ENCODE measurements around the gene CKS2. TPM values are rescaled to one million over a fixed set of nuclear protein-coding genes. Genes with fewer than 3 reads are reported as not detected.
A peak's percentile ranks its signal among the peaks of the same experiment; 100 is the strongest.

The CKS2 gene
- total and polyA plus RNA-seq, 4 experiments from 2014 or later, result 6.5 to 35.4 (median 16.4) TPM

DNA sequence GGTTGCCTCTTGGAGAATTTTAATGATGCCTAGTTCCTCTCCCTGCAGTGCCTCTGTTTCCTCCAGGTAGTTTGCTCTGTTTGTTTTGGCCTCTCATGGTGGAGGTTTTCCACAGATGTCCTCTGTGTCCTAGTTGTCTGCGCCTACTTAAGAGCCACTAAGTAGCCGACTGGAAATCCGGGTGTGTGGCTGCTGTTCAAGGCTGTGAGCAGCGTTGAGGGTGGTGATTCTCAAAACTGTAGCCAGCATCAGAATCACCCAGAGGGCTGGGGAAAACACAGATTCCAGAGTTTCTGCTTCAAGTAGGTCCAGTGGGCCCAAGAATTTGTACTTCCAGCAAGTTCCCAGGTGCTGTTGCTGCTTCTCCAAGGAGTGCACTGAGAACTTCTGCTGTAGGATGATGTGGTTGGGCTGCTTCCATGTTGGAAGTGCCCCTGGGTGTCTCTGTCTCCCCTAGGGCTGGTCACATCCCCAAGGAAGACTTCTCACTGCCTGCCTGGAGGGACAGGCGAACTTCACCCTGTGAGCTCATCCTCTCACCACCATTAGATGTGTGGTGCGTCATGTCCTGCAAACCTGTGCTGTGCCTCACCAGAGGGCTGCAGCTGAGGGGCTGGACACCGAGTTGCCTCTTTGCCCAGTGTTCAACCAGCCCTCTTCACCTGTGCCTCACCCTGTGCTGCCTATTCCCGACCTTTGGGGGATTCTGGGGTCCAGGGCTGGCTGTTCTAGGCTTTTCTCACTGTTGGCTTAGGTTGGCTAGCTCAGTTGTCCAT is 42.1 kb downstream of the CKS2 start:
- peaks cover 88% of the 10 kb centered on the region for H3K36me3 ChIP-seq (ENCODE audit: insufficient read depth, low read length)
- POLR2A ChIA-PET (ENCODE audit: partially characterized antibody), result interaction anchor here (0.6 to 1.5 kb wide), 2 partner anchors 10 to 112 kb away, joined by 3 read pairs; no protein-coding TSS in a partner anchor

DNA sequence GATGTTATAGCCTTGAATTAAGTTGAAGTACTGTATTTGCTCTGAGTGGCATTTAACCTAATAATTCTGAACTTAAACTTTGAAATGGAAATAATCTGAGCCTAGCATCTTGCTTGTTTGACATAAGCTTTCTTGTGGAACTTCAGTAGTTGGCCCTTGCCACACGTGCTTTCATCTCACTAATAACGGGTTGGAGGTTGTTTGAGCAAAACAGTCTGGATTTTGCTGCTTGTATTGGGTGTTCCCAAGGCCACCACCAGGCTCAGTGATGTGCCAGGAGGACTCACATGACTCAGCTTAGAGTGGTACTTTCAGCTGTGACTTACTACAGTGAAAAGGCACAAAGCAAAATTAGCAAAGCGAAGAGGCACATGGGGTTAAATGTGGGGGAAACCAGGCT is 43.0 kb downstream of the CKS2 start:
- Mint-ChIP-seq H3K4me1 (peaks cover 19 to 35% (median 28%) of the 10 kb centered on the region in 4 donors), H3K36me3 (peaks cover 71 to 97% of the 10 kb centered on the region in 2 donors), H3K27ac (peak overlapping the region in 5 of 7 donors; percentile 29 to 95 (median 60)), H3K27me3 (no peaks in the 10 kb centered on the region), H3K4me3 (no peak overlapping the region), H3K9me3 (no peaks in the 10 kb centered on the region)
- ChIA-PET CTCF (ENCODE audit: partially characterized antibody) (no interaction called here), POLR2A (ENCODE audit: partially characterized antibody) (interaction anchor here (0.7 kb wide), 1 partner anchor 11 kb away, joined by 3 read pairs; no protein-coding TSS in a partner anchor)
- Histone ChIP-seq H3K4me3 (ENCODE audit: low read length in 2 of 2) (no peak overlapping the region), H3K27ac (ENCODE audit: low read depth, low read length) (no peak overlapping the region), H3K9me3 (ENCODE audit: control insufficient read depth in 1 of 2, low read length in 2 of 2) (no peaks in the 10 kb centered on the region), H3K27me3 (ENCODE audit: insufficient read depth, low read length) (no peaks in the 10 kb centered on the region), H3K4me1 (ENCODE audit: insufficient read depth, low read length) (peaks cover 19% of the 10 kb centered on the region), H3K36me3 (ENCODE audit: insufficient read depth, low read length) (peaks cover 88% of the 10 kb centered on the region)
- intact Hi-C loops (cut with micrococcal nuclease), result no loop called here
- no peak for DNase-seq

More for the DNA sequence above, 42.1 kb downstream of the CKS2 start:
- peak overlapping the region; percentile 23 to 79 (median 64) for H3K4me3 Mint-ChIP-seq
- no peaks in the 10 kb centered on the region for H3K9me3 ChIP-seq (ENCODE audit: control insufficient read depth in 1 of 2, low read length in 2 of 2)
- peak overlapping the region; percentile 50 to 95 (median 92) for H3K27ac Mint-ChIP-seq
- no peaks in the 10 kb centered on the region for H3K27me3 ChIP-seq (ENCODE audit: insufficient read depth, low read length)
- intact Hi-C loops (cut with micrococcal nuclease), result no loop called here
- peaks cover 72 to 97% of the 10 kb centered on the region in 2 donors for H3K36me3 Mint-ChIP-seq
- peaks cover 19 to 35% (median 28%) of the 10 kb centered on the region in 4 donors for H3K4me1 Mint-ChIP-seq
- H3K27me3 Mint-ChIP-seq, result no peaks in the 10 kb centered on the region
- no peaks in the 10 kb centered on the region for H3K9me3 Mint-ChIP-seq
- no peak for DNase-seq
- peaks cover 19% of the 10 kb centered on the region for H3K4me1 ChIP-seq (ENCODE audit: insufficient read depth, low read length)
- no peak overlapping the region for H3K4me3 ChIP-seq (ENCODE audit: low read length in 2 of 2)
- H3K27ac ChIP-seq (ENCODE audit: low read depth, low read length), result peak overlapping the region; percentile 2
- CTCF ChIA-PET (ENCODE audit: partially characterized antibody), result interaction anchor here (1.2 kb wide), 1 partner anchor 132 kb away, joined by 3 read pairs; no protein-coding TSS in a partner anchor

GRCh38 chr9:89354471-89354870 is 43.5 kb downstream of the CKS2 start:
- peaks cover 85% of the 10 kb centered on the region for H3K36me3 ChIP-seq (ENCODE audit: insufficient read depth, low read length)
- H3K27me3 Mint-ChIP-seq, result no peaks in the 10 kb centered on the region
- H3K36me3 Mint-ChIP-seq, result peaks cover 71 to 98% of the 10 kb centered on the region in 2 donors
- H3K4me3 Mint-ChIP-seq, result no peak overlapping the region
- H3K27me3 ChIP-seq (ENCODE audit: insufficient read depth, low read length), result no peaks in the 10 kb centered on the region
- ChIA-PET CTCF (ENCODE audit: partially characterized antibody) (no interaction called here), POLR2A (ENCODE audit: partially characterized antibody) (interaction anchor here (0.7 kb wide), 1 partner anchor 10 kb away, joined by 3 read pairs; no protein-coding TSS in a partner anchor)
- H3K27ac ChIP-seq (ENCODE audit: low read depth, low read length), result no peak overlapping the region
- no peaks in the 10 kb centered on the region for H3K9me3 Mint-ChIP-seq
- DNase-seq, result no peak
- H3K4me1 Mint-ChIP-seq, result peaks cover 19 to 35% (median 28%) of the 10 kb centered on the region in 4 donors
- no peaks in the 10 kb centered on the region for H3K9me3 ChIP-seq (ENCODE audit: control insufficient read depth in 1 of 2, low read length in 2 of 2)
- H3K4me3 ChIP-seq (ENCODE audit: low read length in 2 of 2), result no peak overlapping the region
- intact Hi-C loops (cut with micrococcal nuclease), result no loop called here
- H3K27ac Mint-ChIP-seq, result peak overlapping the region in 5 of 7 donors; percentile 37 to 64 (median 42)
- peaks cover 19% of the 10 kb centered on the region for H3K4me1 ChIP-seq (ENCODE audit: insufficient read depth, low read length)

DNA sequence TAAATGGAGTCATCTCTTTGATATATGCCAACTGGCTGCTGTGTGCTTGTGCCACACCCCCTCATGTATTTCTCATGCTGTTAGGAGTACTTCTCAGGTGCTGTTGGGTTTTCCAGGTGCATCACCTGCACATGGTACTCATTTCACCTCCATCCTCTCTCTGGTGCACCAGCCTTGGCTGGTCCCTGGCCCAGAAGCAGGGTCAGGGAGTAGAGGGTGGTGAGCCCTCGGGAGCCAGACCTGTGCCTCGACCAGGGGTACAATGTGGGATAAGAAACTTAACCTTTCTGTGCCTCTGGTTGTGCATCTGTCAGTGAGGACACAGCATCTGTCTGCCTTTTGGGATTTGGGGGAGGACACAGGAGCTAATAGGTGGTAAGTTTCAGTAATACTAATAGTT is 45.8 kb downstream of the CKS2 start:
- peaks cover 84% of the 10 kb centered on the region for H3K36me3 ChIP-seq (ENCODE audit: insufficient read depth, low read length)
- POLR2A ChIA-PET (ENCODE audit: partially characterized antibody), result no interaction called here
- no peaks in the 10 kb centered on the region for H3K9me3 ChIP-seq (ENCODE audit: control insufficient read depth in 1 of 2, low read length in 2 of 2)
- H3K36me3 Mint-ChIP-seq, result peaks cover 71 to 98% of the 10 kb centered on the region in 2 donors
- intact Hi-C loops (cut with micrococcal nuclease), result no loop called here
- CTCF ChIA-PET (ENCODE audit: partially characterized antibody), result interaction anchor here (1.6 kb wide), 1 partner anchor 192 kb away, joined by 4 read pairs; no protein-coding TSS in a partner anchor
- H3K27ac ChIP-seq (ENCODE audit: low read depth, low read length), result no peak overlapping the region
- no peak for DNase-seq
- H3K9me3 Mint-ChIP-seq, result no peaks in the 10 kb centered on the region
- peak overlapping the region in 2 of 7 donors; percentile 86 to 89 for H3K27ac Mint-ChIP-seq
- no peaks in the 10 kb centered on the region for H3K27me3 Mint-ChIP-seq
- H3K4me3 ChIP-seq (ENCODE audit: low read length in 2 of 2), result no peak overlapping the region
- peaks cover 11 to 37% (median 20%) of the 10 kb centered on the region in 4 donors for H3K4me1 Mint-ChIP-seq
- no peaks in the 10 kb centered on the region for H3K27me3 ChIP-seq (ENCODE audit: insufficient read depth, low read length)
- peaks cover 13% of the 10 kb centered on the region for H3K4me1 ChIP-seq (ENCODE audit: insufficient read depth, low read length)
- H3K4me3 Mint-ChIP-seq, result no peak overlapping the region

DNA sequence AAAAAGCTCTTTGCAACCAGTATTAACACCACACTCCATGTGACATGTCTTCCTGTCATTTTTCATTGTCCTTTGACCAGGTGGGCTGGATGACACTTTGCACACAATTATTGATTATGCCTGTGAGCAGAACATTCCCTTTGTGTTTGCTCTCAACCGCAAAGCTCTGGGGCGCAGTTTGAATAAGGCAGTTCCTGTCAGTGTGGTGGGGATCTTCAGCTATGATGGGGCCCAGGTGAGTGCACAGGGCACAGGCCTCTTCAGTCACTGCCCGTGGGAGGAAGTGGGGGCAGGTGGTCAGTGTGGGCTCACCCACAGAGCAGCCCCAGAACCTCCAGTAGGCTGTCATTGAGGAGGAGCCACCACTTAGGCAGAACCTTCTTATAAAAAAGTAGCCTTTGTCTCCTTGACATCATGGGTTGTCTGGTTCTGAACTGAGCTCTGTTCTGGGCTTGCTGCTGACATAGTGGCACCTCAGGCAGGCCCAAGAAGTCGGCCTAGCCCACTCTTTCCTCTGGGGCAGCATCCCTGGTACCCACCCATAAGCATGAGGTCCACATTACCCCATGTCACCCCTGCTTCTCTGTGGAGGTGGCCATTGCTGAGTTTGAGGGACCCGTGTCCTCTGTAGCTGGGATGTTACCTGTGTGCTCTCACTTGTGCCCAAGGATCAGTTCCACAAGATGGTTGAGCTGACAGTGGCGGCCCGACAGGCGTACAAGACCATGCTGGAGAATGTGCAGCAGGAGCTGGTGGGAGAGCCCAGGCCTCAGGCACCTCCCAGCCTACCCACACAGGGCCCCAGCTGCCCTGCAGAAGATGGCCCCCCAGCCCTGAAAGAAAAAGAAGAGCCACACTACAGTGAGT is 46.6 kb downstream of the CKS2 start:
- CTCF ChIA-PET (ENCODE audit: partially characterized antibody), result interaction anchor here (1.6 kb wide), 1 partner anchor 192 kb away, joined by 4 read pairs; no protein-coding TSS in a partner anchor
- H3K4me3 Mint-ChIP-seq, result no peak overlapping the region

GRCh38 chr9:89358376-89358916 is 47.5 kb downstream of the CKS2 start:
- no peaks in the 10 kb centered on the region for H3K27me3 Mint-ChIP-seq
- intact Hi-C loops (cut with micrococcal nuclease), result no loop called here
- Histone ChIP-seq H3K4me3 (ENCODE audit: low read length in 2 of 2) (no peak overlapping the region), H3K27me3 (ENCODE audit: insufficient read depth, low read length) (no peaks in the 10 kb centered on the region), H3K36me3 (ENCODE audit: insufficient read depth, low read length) (peaks cover 76% of the 10 kb centered on the region), H3K4me1 (ENCODE audit: insufficient read depth, low read length) (no peaks in the 10 kb centered on the region), H3K9me3 (ENCODE audit: control insufficient read depth in 1 of 2, low read length in 2 of 2) (no peaks in the 10 kb centered on the region), H3K27ac (ENCODE audit: low read depth, low read length) (no peak overlapping the region)
- H3K4me1 Mint-ChIP-seq, result peaks cover 0 to 21% (median 7%) of the 10 kb centered on the region in 4 donors
- H3K4me3 Mint-ChIP-seq, result no peak overlapping the region
- peak overlapping the region; percentile 8 to 75 (median 29) for H3K27ac Mint-ChIP-seq
- POLR2A ChIA-PET (ENCODE audit: partially characterized antibody), result interaction anchor here (0.9 kb wide), 1 partner anchor 34 kb away, joined by 3 read pairs; no protein-coding TSS in a partner anchor
- no peaks in the 10 kb centered on the region for H3K9me3 Mint-ChIP-seq
- CTCF ChIA-PET (ENCODE audit: partially characterized antibody), result interaction anchor here (1.6 kb wide), 1 partner anchor 191 kb away, joined by 4 read pairs; no protein-coding TSS in a partner anchor
- H3K36me3 Mint-ChIP-seq, result peaks cover 64 to 92% of the 10 kb centered on the region in 2 donors
- no peak for DNase-seq

More for the DNA sequence above, 46.6 kb downstream of the CKS2 start:
- H3K27me3 ChIP-seq (ENCODE audit: insufficient read depth, low read length), result no peaks in the 10 kb centered on the region
- H3K4me3 ChIP-seq (ENCODE audit: low read length in 2 of 2), result no peak overlapping the region
- no peak overlapping the region for H3K27ac ChIP-seq (ENCODE audit: low read depth, low read length)
- intact Hi-C loops (cut with micrococcal nuclease), result no loop called here
- Mint-ChIP-seq H3K9me3 (no peaks in the 10 kb centered on the region), H3K27me3 (no peaks in the 10 kb centered on the region), H3K4me1 (peaks cover 3 to 30% (median 13%) of the 10 kb centered on the region in 4 donors), H3K36me3 (peaks cover 68 to 97% of the 10 kb centered on the region in 2 donors), H3K27ac (peak overlapping the region in 6 of 7 donors; percentile 42 to 89 (median 82))
- H3K36me3 ChIP-seq (ENCODE audit: insufficient read depth, low read length), result peaks cover 84% of the 10 kb centered on the region
- no peaks in the 10 kb centered on the region for H3K9me3 ChIP-seq (ENCODE audit: control insufficient read depth in 1 of 2, low read length in 2 of 2)
- H3K4me1 ChIP-seq (ENCODE audit: insufficient read depth, low read length), result peaks cover 6% of the 10 kb centered on the region
- DNase-seq, result no peak
- POLR2A ChIA-PET (ENCODE audit: partially characterized antibody), result interaction anchor here (0.9 kb wide), 1 partner anchor 33 kb away, joined by 3 read pairs; no protein-coding TSS in a partner anchor

All from CD4-positive, alpha-beta memory T cell (primary cell).